OCI-LY3 (cell line): ENCODE data around the gene ALKBH1.

Source experiments
- H2AFZ ChIP-seq: fragments of 200-600, 300-600 bp; shearing (Covaris generic); 2 replicates; pipeline ENCODE4 v1.6.0; 2014; ENCODE audit warnings: antibody characterized with exemption, low read depth, low read length
- H3K27ac ChIP-seq: fragments of 200-600, 300-600 bp; sonication (generic); 2 replicates; pipeline ENCODE4 v1.5.1; 2014; ENCODE audit warnings: mild to moderate bottlenecking, low read length, moderate library complexity, mixed read lengths
- H3K27me3 ChIP-seq: fragments of 200-600, 300-600 bp; sonication (generic); 2 replicates; pipeline ENCODE4 v1.6.1; 2014; ENCODE audit warnings: low read depth, low read length, mixed read lengths
- H3K36me3 ChIP-seq: fragments of 200-600, 300-600 bp; sonication (generic); replicated peaks from 2 replicates; pipeline ENCODE3; 2014; ENCODE audit warnings: low read depth, low read length, mixed read lengths
- H3K4me1 ChIP-seq: fragments of 300-600, 200-600 bp; sonication (generic); 2 replicates; pipeline ENCODE4 v1.6.1; 2014; ENCODE audit warnings: low read length, mixed read lengths
- H3K4me2 ChIP-seq: fragments of 200-600, 300-600 bp; sonication (generic); 2 replicates; pipeline ENCODE4 v1.6.1; 2014; ENCODE audit warnings: low read length, mixed read lengths
- H3K4me3 ChIP-seq: fragments of 300-600, 200-600 bp; sonication (generic); 2 replicates; pipeline ENCODE4 v1.5.1; 2014; ENCODE audit warnings: antibody characterized with exemption, mild to moderate bottlenecking, low read length, moderate library complexity
- H3K79me2 ChIP-seq: fragments of 300-600, 200-600 bp; shearing (Covaris generic); 2 replicates; pipeline ENCODE4 v1.6.1; 2014; ENCODE audit warnings: mild to moderate bottlenecking, low read length, mixed read lengths
- H3K9ac ChIP-seq: fragments of 300-600, 200-600 bp; shearing (Covaris generic); 2 replicates; pipeline ENCODE4 v1.6.0; 2014; ENCODE audit warnings: mild to moderate bottlenecking, low read length, moderate library complexity
- H3K9me3 ChIP-seq: fragments of 200-600, 300-600 bp; shearing (Covaris generic); 2 replicates; pipeline ENCODE4 v1.6.1; 2014; ENCODE audit warnings: low read length, mixed read lengths; ENCODE audit not compliant: insufficient read depth
- H4K20me1 ChIP-seq: fragments of 200-600, 300-600 bp; sonication (generic); 2 replicates; pipeline ENCODE4 v1.6.1; 2016; ENCODE audit warnings: low read length, mixed read lengths; ENCODE audit not compliant: insufficient read depth
- EZH2phosphoT487 ChIP-seq: fragments of 200-600 bp; shearing (Covaris generic); IDR thresholded peaks from 2 replicates; pipeline ENCODE4 v1.6.1; 2018; ENCODE audit warnings: antibody characterized with exemption, mixed run types, low read depth
- TF ChIP-seq, protein P1 (sequence below): fragments of 200-600, 300-600 bp; sonication (generic); IDR thresholded peaks from 2 replicates; pipeline ENCODE4 v1.5.1; 2014; ENCODE audit warnings: antibody characterized with exemption, low read length, low read depth

Gene ALKBH1

DNA sequence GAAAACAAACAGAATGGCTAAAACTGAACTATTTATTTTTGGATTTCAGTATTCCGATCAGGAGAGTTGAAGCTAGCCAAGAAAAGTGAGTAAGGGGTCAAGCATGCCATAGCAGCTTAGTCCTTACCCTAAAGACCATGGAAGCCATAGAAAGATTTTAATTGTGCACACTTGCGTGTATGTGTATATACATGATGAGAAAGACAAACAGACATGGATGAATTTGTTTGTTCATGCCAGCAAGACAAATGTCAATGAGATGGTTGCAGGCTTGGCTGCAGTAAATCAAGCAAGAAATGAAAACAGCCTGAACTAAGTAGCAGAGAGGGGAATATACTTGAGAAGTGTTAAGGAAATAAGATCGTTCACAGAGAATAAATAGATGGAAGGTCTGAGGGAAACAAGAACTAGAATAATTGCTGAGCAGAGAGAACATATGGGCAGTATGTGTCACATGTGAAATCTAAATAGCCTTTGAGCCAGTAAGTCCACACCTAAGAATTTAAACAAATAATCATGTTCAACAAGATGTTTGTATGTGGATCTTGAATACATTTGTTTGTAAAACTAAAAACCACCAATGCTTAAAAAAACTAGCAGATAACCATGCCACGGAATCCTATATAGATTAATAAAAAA, 38.4 kb upstream of the ALKBH1 start:
- H3K9ac ChIP-seq: no peak overlapping the region
- no peak overlapping the region for H2AFZ ChIP-seq
- H3K9me3 ChIP-seq: no peaks in the 10 kb centered on the region
- no peaks in the 10 kb centered on the region for H3K4me1 ChIP-seq
- H3K4me2 ChIP-seq: no peak overlapping the region
- H3K36me3 ChIP-seq: peaks cover 43% of the 10 kb centered on the region
- no peak overlapping the region for H3K4me3 ChIP-seq
- no peak overlapping the region for H3K27ac ChIP-seq
- peaks cover 34% of the 10 kb centered on the region for H3K79me2 ChIP-seq
- TF ChIP-seq EZH2phosphoT487: no peak
- TF ChIP-seq, protein P1, sequence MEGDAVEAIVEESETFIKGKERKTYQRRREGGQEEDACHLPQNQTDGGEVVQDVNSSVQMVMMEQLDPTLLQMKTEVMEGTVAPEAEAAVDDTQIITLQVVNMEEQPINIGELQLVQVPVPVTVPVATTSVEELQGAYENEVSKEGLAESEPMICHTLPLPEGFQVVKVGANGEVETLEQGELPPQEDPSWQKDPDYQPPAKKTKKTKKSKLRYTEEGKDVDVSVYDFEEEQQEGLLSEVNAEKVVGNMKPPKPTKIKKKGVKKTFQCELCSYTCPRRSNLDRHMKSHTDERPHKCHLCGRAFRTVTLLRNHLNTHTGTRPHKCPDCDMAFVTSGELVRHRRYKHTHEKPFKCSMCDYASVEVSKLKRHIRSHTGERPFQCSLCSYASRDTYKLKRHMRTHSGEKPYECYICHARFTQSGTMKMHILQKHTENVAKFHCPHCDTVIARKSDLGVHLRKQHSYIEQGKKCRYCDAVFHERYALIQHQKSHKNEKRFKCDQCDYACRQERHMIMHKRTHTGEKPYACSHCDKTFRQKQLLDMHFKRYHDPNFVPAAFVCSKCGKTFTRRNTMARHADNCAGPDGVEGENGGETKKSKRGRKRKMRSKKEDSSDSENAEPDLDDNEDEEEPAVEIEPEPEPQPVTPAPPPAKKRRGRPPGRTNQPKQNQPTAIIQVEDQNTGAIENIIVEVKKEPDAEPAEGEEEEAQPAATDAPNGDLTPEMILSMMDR: no peak
- H3K27me3 ChIP-seq: no peaks in the 10 kb centered on the region
- H4K20me1 ChIP-seq: peaks cover 10% of the 10 kb centered on the region; the same call in 1 of the 2 replicates

DNA sequence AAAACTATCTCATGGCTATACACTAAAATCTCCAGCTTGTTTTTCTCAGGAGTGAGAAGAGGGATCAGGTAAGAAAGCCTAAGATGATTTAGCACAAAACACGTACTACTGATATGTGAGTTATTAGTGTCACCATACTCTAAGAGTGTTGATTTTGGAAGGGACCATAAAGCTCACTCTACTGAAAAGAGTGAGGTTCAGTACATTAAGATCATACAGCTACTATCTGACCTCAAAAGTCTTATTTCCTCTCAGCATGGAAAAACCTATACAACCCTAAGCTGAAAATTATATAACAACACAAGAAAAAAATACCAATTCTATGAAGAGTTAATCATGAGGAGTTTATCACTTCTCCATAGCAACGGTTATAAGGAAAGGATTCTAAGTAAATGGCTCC, 33.6 kb upstream of the ALKBH1 start:
- no peak overlapping the region for H3K4me2 ChIP-seq
- H3K9me3 ChIP-seq: no peaks in the 10 kb centered on the region
- H3K27me3 ChIP-seq: no peaks in the 10 kb centered on the region
- no peak overlapping the region for H3K4me3 ChIP-seq
- H3K79me2 ChIP-seq: peaks cover 45% of the 10 kb centered on the region
- H3K4me1 ChIP-seq: peaks cover 11% of the 10 kb centered on the region
- H2AFZ ChIP-seq: no peak overlapping the region
- H4K20me1 ChIP-seq: peaks cover 10% of the 10 kb centered on the region; the same call in 1 of the 2 replicates
- H3K9ac ChIP-seq: no peak overlapping the region
- H3K27ac ChIP-seq: no peak overlapping the region
- TF ChIP-seq, protein P1: no peak
- no peak for TF ChIP-seq EZH2phosphoT487
- peaks cover 46% of the 10 kb centered on the region for H3K36me3 ChIP-seq

DNA sequence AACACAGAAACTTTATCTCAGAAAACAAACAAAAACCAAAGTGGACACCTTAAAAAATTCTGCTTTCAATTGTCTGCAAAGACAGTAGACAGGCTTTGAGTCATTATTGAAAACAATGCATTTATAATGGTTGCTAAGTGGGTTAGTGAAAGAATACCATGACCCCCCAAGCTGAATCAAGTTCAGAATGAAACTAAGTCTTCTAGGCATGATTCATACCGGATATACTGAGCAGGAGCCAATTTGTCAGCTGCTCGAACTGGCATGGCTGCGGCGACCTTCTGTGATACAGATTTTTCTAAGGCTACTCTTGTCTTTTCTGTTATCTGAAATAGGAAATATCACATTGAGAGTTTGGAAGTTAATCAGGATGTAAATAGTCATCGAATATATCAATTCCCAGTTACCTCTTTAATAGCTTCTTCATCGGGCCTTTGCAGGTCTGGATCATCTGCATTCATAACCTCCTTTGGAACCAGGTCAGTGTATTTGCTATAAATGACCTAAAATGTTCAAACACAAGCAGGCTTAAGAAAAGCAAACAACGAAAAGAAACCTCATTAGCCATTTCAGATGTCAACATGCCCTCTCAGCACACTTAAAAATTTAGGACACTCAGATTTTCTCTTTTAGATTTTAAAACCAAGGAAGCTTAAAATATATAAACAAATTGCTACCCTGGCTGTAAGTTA, 30.9 kb upstream of the ALKBH1 start:
- Histone ChIP-seq H3K36me3 (peaks cover 49% of the 10 kb centered on the region), H3K27ac (peak overlapping the region; percentile 19; the same call in 1 of the 2 replicates), H3K9me3 (no peaks in the 10 kb centered on the region), H3K9ac (no peak overlapping the region), H3K79me2 (peaks cover 33% of the 10 kb centered on the region), H3K4me3 (peak overlapping the region; percentile 16; the same call in 1 of the 2 replicates), H3K27me3 (no peaks in the 10 kb centered on the region), H3K4me2 (peak overlapping the region; percentile 50), H2AFZ (no peak overlapping the region), H4K20me1 (peaks cover 4% of the 10 kb centered on the region; the same call in 1 of the 2 replicates), H3K4me1 (peaks cover 11% of the 10 kb centered on the region)
- no peak for TF ChIP-seq EZH2phosphoT487
- TF ChIP-seq, protein P1: no peak

DNA sequence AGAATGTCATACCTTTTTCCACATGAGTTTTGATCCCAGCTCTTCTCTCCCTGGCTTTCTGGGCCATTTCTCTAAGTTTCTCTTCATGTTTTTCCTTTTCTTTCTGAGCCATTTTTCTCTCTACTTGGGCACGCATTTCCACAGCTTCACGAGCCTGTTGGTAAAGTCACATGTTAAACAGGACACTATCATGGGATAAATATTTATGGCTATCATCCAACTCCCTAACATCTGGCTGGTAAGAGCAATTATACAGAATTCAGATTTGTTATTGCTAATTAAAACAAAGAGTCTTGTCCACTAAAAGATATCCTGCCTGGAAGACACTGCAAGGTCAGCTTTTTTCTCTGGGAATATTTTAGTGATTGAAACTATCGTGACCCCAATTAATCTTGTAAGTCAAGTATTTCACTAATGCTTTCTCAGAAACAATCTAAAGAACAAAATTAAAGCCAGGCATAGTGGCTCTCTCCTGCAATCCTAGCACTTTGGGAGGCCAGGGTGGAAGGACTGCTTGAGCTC, 23.2 kb upstream of the ALKBH1 start:
- Histone ChIP-seq H3K9ac (no peak overlapping the region), H3K9me3 (no peaks in the 10 kb centered on the region), H3K36me3 (peaks cover 70% of the 10 kb centered on the region), H3K27me3 (no peaks in the 10 kb centered on the region), H4K20me1 (no peaks in the 10 kb centered on the region), H2AFZ (no peak overlapping the region), H3K4me1 (no peaks in the 10 kb centered on the region), H3K4me3 (no peak overlapping the region), H3K79me2 (peaks cover 9% of the 10 kb centered on the region; the same call in 1 of the 2 replicates), H3K4me2 (no peak overlapping the region), H3K27ac (no peak overlapping the region)
- TF ChIP-seq, protein P1: no peak
- TF ChIP-seq EZH2phosphoT487: no peak
